Brain microvascular endothelial cell (primary cell): ENCODE results near the gene NTN1.

ENCODE experiments used
- DNase-seq: peaks from one replicate; pipeline ENCODE4 v3.0.0-alpha.2; 2020
- H3K27ac ChIP-seq: fragments of 250-450 bp; sonication (Bioruptor Pico); 2 replicates; pipeline ENCODE4 v1.5.1; 2020; ENCODE audit warnings: mild to moderate bottlenecking, moderate library complexity
- H3K27me3 ChIP-seq: fragments of 250-450 bp; sonication (Bioruptor Pico); replicated peaks from 2 replicates; pipeline ENCODE4 v1.5.1; 2020; ENCODE audit warnings: mild to moderate bottlenecking
- H3K36me3 ChIP-seq: fragments of 250-450 bp; sonication (Bioruptor Pico); replicated peaks from 2 replicates; pipeline ENCODE4 v1.5.1; 2020; ENCODE audit warnings: mild to moderate bottlenecking
- H3K4me3 ChIP-seq: 2 replicates; pipeline ENCODE4 v1.5.1; 2011; ENCODE audit warnings: low read depth, mild to moderate bottlenecking, control low read depth, low read length, moderate library complexity
- in situ Hi-C: cut with HindIII; loops from 2 replicates; pipeline ENCODE4 v1.10.0; 2017; ENCODE audit warnings: low sequenced_read_pairs, low pct_ligation_motif_present
- TF ChIP-seq, protein P1 (sequence below): IDR thresholded peaks from 2 replicates; pipeline ENCODE4 v1.5.1; 2011; ENCODE audit warnings: low read depth, mild to moderate bottlenecking, moderate library complexity, low read length, control low read depth, inconsistent platforms; ENCODE audit errors: missing control alignments

The NTN1 gene

DNA sequence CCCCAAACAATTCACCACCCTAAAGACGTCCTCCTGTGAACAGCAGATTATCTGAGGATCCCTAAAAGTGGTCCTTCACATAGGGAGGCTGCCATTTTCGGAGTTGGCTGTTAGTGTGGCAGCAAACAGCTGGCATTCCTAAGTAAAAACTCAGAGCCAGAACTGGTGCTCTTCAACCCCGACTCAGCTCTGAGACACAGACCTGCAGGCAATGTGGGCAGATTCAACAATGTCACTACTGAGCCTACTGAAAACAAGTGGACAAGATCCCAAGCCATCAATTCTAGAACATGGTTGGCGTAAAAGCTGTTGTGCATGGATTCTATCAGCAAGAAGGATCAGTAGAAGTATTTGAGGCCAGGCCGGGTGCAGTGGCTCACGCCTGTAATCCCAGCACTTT is 247.2 kb downstream of the NTN1 start:
- in situ Hi-C loops = no loop called here

DNA sequence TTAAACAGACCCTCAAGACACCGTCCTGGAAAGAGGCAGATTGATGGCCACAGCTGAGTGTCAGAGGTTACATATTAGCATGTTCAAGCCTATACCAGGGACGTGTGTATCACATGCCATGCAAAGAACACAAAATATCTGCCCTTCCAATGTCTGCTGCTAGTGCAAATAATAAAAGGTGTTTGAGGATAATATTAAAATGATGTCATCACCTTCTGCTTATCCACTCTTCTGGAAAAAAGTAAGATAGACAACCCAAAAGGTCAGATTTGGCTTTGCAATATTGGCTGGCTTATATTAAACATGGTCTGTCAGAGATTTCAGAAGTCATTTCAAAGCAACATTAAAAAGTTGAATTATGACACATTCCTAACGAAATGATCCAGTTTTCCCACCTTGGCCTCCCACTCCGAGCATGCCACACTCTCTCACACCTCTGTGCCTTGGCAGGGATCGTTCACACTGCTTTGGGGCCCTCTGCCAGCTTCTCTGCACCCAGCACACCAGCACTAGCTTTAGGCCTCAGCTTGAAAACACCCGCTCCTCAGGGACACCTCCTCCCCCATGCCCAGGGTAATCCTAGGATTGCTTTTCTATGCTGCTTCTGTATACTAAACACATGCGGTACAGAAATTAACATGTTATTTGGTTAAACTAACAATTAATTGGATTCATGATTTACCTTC is 248.2 kb downstream of the NTN1 start:
- in situ Hi-C loops = no loop called here
- Histone ChIP-seq H3K27ac (no peak overlapping the region), H3K27me3 (no peaks in the 10 kb centered on the region), H3K4me3 (no peak overlapping the region), H3K36me3 (no peaks in the 10 kb centered on the region)
- no peak for DNase-seq
- TF ChIP-seq, protein P1, sequence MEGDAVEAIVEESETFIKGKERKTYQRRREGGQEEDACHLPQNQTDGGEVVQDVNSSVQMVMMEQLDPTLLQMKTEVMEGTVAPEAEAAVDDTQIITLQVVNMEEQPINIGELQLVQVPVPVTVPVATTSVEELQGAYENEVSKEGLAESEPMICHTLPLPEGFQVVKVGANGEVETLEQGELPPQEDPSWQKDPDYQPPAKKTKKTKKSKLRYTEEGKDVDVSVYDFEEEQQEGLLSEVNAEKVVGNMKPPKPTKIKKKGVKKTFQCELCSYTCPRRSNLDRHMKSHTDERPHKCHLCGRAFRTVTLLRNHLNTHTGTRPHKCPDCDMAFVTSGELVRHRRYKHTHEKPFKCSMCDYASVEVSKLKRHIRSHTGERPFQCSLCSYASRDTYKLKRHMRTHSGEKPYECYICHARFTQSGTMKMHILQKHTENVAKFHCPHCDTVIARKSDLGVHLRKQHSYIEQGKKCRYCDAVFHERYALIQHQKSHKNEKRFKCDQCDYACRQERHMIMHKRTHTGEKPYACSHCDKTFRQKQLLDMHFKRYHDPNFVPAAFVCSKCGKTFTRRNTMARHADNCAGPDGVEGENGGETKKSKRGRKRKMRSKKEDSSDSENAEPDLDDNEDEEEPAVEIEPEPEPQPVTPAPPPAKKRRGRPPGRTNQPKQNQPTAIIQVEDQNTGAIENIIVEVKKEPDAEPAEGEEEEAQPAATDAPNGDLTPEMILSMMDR = no peak

More for the DNA sequence above, 247.2 kb downstream of the NTN1 start:
- no peaks in the 10 kb centered on the region for H3K36me3 ChIP-seq
- no peaks in the 10 kb centered on the region for H3K27me3 ChIP-seq
- TF ChIP-seq, protein P1 = no peak
- no peak overlapping the region for H3K27ac ChIP-seq
- DNase-seq = no peak
- H3K4me3 ChIP-seq = no peak overlapping the region

DNA sequence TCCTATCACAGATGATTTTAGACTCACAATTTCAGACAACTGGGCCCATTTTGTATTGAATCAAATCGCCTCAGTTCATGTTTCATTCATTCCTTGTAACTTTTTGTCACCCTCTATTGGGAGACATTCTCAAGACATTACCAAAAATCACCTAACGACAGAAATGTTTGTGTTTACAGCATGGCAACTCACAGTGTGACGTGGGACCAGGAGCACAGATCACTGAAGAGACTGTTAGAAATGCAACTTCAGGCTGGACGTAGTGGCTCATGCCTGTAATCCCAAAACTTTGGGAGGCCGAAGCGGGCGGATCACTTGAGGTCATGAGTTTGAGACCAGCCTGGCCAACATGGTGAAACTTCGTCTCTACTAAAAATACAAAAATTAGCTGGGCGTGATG is 249.6 kb downstream of the NTN1 start:
- DNase-seq = no peak
- in situ Hi-C loops = no loop called here
- TF ChIP-seq, protein P1 = no peak
- H3K4me3 ChIP-seq = no peak overlapping the region
- H3K36me3 ChIP-seq = no peaks in the 10 kb centered on the region
- H3K27me3 ChIP-seq = no peaks in the 10 kb centered on the region
- no peak overlapping the region for H3K27ac ChIP-seq

DNA sequence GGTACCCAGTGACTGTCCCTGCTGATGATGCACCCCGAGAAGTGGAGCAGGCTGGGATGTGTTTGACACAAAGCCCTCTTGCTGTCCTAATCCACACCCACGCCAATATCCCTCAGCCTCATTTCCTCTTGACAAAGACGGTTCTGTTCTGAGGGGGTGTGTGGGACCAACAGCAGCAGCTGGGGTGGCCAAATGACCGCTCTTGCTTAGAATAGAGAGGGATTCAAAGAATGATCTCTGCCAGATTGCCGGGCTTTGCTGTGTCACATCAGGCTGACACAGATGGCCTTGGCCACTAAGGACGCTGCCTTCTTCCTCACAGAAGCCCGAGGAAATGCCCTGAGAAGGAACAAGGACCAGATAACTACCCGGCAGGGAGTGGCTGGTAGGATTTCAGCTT is 250.7 kb downstream of the NTN1 start:
- no peak overlapping the region for H3K4me3 ChIP-seq
- in situ Hi-C loops = no loop called here
- no peak for DNase-seq
- H3K27me3 ChIP-seq = no peaks in the 10 kb centered on the region
- no peak overlapping the region for H3K27ac ChIP-seq
- no peaks in the 10 kb centered on the region for H3K36me3 ChIP-seq
- TF ChIP-seq, protein P1 = no peak

DNA sequence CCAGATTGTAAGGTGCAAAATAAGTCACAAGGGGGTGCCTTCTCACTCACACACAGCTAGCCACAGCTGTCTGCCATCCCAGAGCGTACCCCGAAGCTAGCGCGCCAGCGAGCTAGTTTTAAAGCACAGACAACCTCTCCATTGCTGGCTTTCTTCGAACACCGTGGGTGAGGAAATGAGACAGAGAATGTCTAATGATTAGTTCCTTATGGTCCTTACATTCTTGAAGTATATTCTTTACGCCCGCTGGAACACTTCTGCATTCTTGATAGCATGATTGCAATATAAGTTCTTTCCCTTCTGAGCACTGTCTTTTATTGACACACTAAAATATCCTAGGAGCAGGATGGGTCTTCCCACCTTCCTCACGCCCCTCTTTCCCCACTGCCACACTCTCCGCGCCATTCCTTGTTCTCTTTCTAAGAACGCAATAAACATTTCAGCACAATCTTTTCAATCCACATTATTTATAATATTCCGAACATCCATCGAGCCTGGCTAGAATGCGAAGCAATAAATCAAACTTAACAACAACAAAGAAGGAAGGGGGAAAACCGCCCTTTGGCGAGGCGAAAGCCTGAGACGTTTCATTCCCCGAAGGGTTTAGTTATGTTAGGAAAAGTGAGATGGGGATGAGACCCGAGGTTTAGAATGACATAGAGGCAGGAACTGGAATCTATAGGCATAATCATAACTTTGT is 251.3 kb downstream of the NTN1 start:
- DNase-seq = no peak

More for the DNA sequence above, 251.3 kb downstream of the NTN1 start:
- TF ChIP-seq, protein P1 = no peak
- no peaks in the 10 kb centered on the region for H3K27me3 ChIP-seq
- no peak overlapping the region for H3K27ac ChIP-seq
- in situ Hi-C loops = no loop called here
- H3K4me3 ChIP-seq = no peak overlapping the region
- H3K36me3 ChIP-seq = no peaks in the 10 kb centered on the region
